ENCODE data around the gene NR2F1. TPM values are rescaled to one million over a fixed set of nuclear protein-coding genes. Genes with fewer than 3 reads are reported as not detected.

Gene NR2F1
- total RNA-seq, 1 experiment from 2014 or later: 88.4 TPM

DNA sequence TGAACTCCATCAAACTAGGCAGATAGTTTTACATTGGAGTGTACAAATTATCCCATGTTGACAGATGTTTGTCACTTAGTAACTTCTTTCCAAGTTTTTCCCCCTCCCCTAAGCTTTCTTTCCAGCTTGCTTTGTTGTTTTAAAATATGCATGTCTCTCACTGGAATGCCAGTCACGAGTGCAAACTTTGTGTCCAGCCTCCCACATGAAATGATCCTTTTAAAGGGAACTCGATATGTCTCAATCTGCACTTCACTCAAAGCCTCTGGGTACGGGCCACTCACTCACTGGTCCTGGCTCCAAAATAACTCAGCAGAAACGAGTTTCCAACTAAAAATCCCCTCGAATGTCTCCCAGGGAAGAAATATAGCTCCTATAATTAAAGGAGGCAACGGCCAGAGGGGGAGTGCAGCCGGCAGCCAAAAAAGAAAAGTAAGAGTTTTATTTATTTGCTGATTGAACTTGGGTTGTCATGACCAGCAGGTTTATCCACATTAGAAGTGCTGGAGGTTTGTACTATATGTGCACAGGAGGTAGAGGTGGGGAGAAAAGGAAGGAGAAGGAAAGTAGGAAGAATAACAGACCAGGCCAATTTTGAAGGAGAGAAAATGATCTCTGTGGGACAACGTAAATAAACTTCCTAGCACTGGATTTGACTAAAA is 17.5 kb downstream of the NR2F1 start:
- H3K27me3 ChIP-seq (ENCODE audit: low read length): no peaks in the 10 kb centered on the region
- H3K9ac ChIP-seq (ENCODE audit: low read length): no peak overlapping the region

DNA sequence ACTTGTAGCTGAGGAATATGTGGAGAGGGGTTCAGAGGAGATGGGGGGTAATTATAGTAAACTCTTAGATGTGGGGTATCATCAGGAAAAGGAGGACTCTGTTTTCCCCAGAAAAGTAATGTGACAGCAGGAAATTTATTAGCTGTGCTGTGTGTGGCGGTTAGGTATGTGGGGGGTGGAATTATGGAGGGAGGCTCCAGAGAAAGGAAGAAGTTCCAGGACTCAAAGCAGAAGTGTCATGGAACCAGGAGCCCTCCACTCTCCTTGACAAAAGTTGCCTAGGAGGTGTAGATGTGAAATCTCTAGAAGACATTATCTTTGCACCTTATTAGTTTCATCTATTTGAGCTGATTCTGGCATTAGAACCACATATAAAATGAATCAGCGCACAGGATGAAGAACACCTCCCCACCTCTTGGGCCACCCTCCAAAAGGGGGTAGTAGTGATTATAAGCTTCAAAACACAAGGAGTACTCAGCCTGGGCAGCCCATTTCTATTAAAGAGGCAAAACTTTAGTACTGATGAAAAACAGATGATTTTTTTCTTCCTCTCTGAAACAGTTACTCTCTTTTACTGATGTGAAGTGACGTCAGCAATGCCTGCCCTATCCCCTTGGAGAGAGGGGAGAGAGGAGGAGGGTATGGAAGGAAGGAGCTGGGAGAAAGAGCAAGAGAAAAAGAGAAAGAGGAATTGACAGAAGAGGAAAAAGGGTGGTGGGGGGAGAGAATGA is 18.2 kb downstream of the NR2F1 start:
- no peak overlapping the region for H2AFZ ChIP-seq (ENCODE audit: low read length)
- ChIA-PET CTCF (no interaction called here), POLR2A (ENCODE audit: unreplicated experiment) (no interaction called here)
- no peak for TF ChIP-seq EZH2 (IDR thresholded peaks at IDR 0.05; ENCODE audit: low read length, unreplicated experiment)
- no peak for TF ChIP-seq EZH2phosphoT487 (IDR thresholded peaks at IDR 0.05; ENCODE audit: borderline replicate concordance, low read length)
- TF ChIP-seq, protein P1, sequence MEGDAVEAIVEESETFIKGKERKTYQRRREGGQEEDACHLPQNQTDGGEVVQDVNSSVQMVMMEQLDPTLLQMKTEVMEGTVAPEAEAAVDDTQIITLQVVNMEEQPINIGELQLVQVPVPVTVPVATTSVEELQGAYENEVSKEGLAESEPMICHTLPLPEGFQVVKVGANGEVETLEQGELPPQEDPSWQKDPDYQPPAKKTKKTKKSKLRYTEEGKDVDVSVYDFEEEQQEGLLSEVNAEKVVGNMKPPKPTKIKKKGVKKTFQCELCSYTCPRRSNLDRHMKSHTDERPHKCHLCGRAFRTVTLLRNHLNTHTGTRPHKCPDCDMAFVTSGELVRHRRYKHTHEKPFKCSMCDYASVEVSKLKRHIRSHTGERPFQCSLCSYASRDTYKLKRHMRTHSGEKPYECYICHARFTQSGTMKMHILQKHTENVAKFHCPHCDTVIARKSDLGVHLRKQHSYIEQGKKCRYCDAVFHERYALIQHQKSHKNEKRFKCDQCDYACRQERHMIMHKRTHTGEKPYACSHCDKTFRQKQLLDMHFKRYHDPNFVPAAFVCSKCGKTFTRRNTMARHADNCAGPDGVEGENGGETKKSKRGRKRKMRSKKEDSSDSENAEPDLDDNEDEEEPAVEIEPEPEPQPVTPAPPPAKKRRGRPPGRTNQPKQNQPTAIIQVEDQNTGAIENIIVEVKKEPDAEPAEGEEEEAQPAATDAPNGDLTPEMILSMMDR (conservative IDR thresholded peaks at IDR 0.05; ENCODE audit: low read depth, low read length): no peak
- no peaks in the 10 kb centered on the region for H3K9me3 ChIP-seq (ENCODE audit: low read length)
- no peak overlapping the region for H3K9ac ChIP-seq (ENCODE audit: low read length)
- ATAC-seq (no peak), DNase-seq (no peak)
- no peaks in the 10 kb centered on the region for H4K20me1 ChIP-seq (ENCODE audit: low read length)
- no peaks in the 10 kb centered on the region for H3K27me3 ChIP-seq (ENCODE audit: low read length)
- no peak overlapping the region for H3K27ac ChIP-seq (ENCODE audit: low read length)
- no peak overlapping the region for H3K4me3 ChIP-seq (ENCODE audit: low read length)
- H3K4me1 ChIP-seq (ENCODE audit: insufficient read depth, low read length): peaks cover 27% of the 10 kb centered on the region
- H3K79me2 ChIP-seq (ENCODE audit: low read length): no peaks in the 10 kb centered on the region
- H3K36me3 ChIP-seq (ENCODE audit: low read depth, low read length): no peaks in the 10 kb centered on the region
- no peaks in the 10 kb centered on the region for H3K9me2 ChIP-seq (replicated peaks; ENCODE audit: low read length)
- H3K4me2 ChIP-seq (ENCODE audit: low read length): no peak overlapping the region
- no TSS peak for BruUV-seq (replicated peaks)
- no peaks in the 10 kb centered on the region for H3F3A ChIP-seq (ENCODE audit: low read length, unreplicated experiment)
- intact Hi-C loops (cut with micrococcal nuclease): no loop called here

More for the DNA sequence above, 17.5 kb downstream of the NR2F1 start:
- Histone ChIP-seq H2AFZ (ENCODE audit: low read length) (no peak overlapping the region), H3K9me2 (replicated peaks; ENCODE audit: low read length) (no peaks in the 10 kb centered on the region), H3K9me3 (ENCODE audit: low read length) (no peaks in the 10 kb centered on the region), H4K20me1 (ENCODE audit: low read length) (no peaks in the 10 kb centered on the region), H3K79me2 (ENCODE audit: low read length) (no peaks in the 10 kb centered on the region), H3K4me1 (ENCODE audit: insufficient read depth, low read length) (peaks cover 20% of the 10 kb centered on the region), H3K4me3 (ENCODE audit: low read length) (no peak overlapping the region), H3F3A (ENCODE audit: low read length, unreplicated experiment) (no peaks in the 10 kb centered on the region), H3K36me3 (ENCODE audit: low read depth, low read length) (no peaks in the 10 kb centered on the region; the same call in 1 of the 2 replicates), H3K4me2 (ENCODE audit: low read length) (peak overlapping the region; percentile 24; the same call in 1 of the 2 replicates), H3K27ac (ENCODE audit: low read length) (no peak overlapping the region)
- TF ChIP-seq EZH2 (IDR thresholded peaks at IDR 0.05; ENCODE audit: low read length, unreplicated experiment): no peak
- TF ChIP-seq, protein P1 (conservative IDR thresholded peaks at IDR 0.05; ENCODE audit: low read depth, low read length): no peak
- no peak for TF ChIP-seq EZH2phosphoT487 (IDR thresholded peaks at IDR 0.05; ENCODE audit: borderline replicate concordance, low read length)
- intact Hi-C loops (cut with micrococcal nuclease): no loop called here
- CTCF ChIA-PET: no interaction called here
- POLR2A ChIA-PET (ENCODE audit: unreplicated experiment): no interaction called here
- DNase-seq (no peak), ATAC-seq (no peak)
- no TSS peak for BruUV-seq (replicated peaks)

DNA sequence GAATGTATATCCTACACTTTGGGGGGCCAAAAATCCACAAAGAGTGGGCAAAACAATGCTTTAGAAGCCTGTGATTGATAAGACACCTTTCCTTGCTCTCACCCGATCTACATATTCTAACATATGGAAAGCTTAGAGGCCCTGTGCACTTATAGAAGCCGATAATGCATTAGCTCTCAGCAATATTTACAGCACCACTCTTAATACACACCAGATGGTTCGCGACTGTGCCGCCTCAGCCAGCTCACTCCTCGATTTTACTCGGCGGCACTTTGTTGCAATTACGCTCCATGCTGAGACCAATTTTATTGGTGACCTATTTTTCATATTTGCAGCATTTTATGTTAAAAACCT is 18.8 kb downstream of the NR2F1 start:
- Histone ChIP-seq H3K79me2 (ENCODE audit: low read length) (no peaks in the 10 kb centered on the region), H3K36me3 (ENCODE audit: low read depth, low read length) (no peaks in the 10 kb centered on the region), H3K4me1 (ENCODE audit: insufficient read depth, low read length) (peaks cover 32% of the 10 kb centered on the region), H3K9me3 (ENCODE audit: low read length) (no peaks in the 10 kb centered on the region), H3K27me3 (ENCODE audit: low read length) (no peaks in the 10 kb centered on the region), H3K9ac (ENCODE audit: low read length) (no peak overlapping the region), H3K9me2 (replicated peaks; ENCODE audit: low read length) (no peaks in the 10 kb centered on the region), H2AFZ (ENCODE audit: low read length) (no peak overlapping the region), H3F3A (ENCODE audit: low read length, unreplicated experiment) (peaks cover 1% of the 10 kb centered on the region), H3K4me2 (ENCODE audit: low read length) (no peak overlapping the region), H4K20me1 (ENCODE audit: low read length) (no peaks in the 10 kb centered on the region), H3K4me3 (ENCODE audit: low read length) (no peak overlapping the region), H3K27ac (ENCODE audit: low read length) (no peak overlapping the region)
- intact Hi-C loops (cut with micrococcal nuclease): no loop called here
- TF ChIP-seq, protein P1 (conservative IDR thresholded peaks at IDR 0.05; ENCODE audit: low read depth, low read length): no peak
- no peak for TF ChIP-seq EZH2 (IDR thresholded peaks at IDR 0.05; ENCODE audit: low read length, unreplicated experiment)
- no peak for TF ChIP-seq EZH2phosphoT487 (IDR thresholded peaks at IDR 0.05; ENCODE audit: borderline replicate concordance, low read length)
- DNase-seq: no peak
- ChIA-PET POLR2A (ENCODE audit: unreplicated experiment) (no interaction called here), CTCF (no interaction called here)
- BruUV-seq (replicated peaks): no TSS peak
- ATAC-seq: no peak
